Dendritic cell treated with granulocyte-macrophage colony-stimulating factor and Interleukin-4, amounts not matched to agents 40 ng/mL and 50 ng/mL, for 4 days (primary cell): Measurements from ENCODE around the gene PXK.
A peak's percentile ranks its signal among the peaks of the same experiment; 100 is the strongest.

Experiments
- H3K27ac Mint-ChIP-seq: one replicate; pipeline ENCODE4 v1.8.0; 2022; ENCODE audit warnings: mild to moderate bottlenecking, mixed read lengths
- H3K27me3 Mint-ChIP-seq: one replicate; pipeline ENCODE4 v1.8.0; 2022; ENCODE audit warnings: mild to moderate bottlenecking, mixed read lengths
- H3K36me3 Mint-ChIP-seq: one replicate; pipeline ENCODE4 v1.8.0; 2022; ENCODE audit warnings: low read depth, mixed read lengths
- H3K4me1 Mint-ChIP-seq: one replicate; pipeline ENCODE4 v1.8.0; 2022; ENCODE audit warnings: low read depth, mixed read lengths
- H3K4me3 Mint-ChIP-seq: one replicate; pipeline ENCODE4 v1.8.0; 2022; ENCODE audit warnings: mild to moderate bottlenecking, moderate library complexity, mixed read lengths
- H3K9me3 Mint-ChIP-seq: one replicate; pipeline ENCODE4 v1.8.0; 2022; ENCODE audit warnings: mixed read lengths
- intact Hi-C: fragments of 100-400 bp; cut with micrococcal nuclease; formaldehyde crosslinking; loops from one replicate; pipeline ENCODE4 v1.15.0; 2022

The PXK gene

DNA sequence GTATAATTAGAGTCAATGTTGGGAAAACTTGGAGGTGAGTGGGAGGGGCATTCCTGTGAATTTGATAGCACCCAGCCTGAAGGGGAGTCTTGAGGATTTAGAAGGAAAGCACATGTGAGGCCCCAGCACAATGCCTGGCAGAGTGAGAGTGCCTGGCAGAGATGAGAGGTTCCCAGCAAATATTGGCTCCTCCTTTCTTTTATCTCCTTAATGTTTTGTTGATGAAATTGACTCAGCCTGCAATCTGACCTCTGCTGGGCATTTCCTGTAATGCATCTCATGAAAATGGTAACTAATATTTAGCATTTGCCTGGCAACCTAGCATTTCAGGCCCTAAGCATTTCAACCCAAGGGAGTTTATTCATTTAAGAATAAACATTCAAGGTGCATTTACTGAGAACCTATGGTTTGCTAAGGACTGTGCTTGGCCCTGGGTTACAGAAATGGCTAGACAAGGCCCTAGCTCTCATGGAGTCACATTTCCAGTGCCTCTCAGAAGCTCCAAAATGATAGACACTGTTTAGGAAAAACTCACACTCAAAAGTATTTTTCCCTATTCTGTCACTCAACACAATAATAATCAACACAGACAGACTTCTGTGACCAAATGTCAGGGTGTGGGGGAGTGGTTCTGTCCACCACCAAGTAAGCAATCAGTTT lies 82.0 kb downstream of the PXK start:
- Mint-ChIP-seq H3K36me3 (peaks cover 95% of the 10 kb centered on the region), H3K4me1 (peaks cover 20% of the 10 kb centered on the region), H3K27ac (no peak overlapping the region), H3K27me3 (no peaks in the 10 kb centered on the region), H3K4me3 (no peak overlapping the region), H3K9me3 (no peaks in the 10 kb centered on the region)
- intact Hi-C loops: loop anchor here (1.0 to 10.0 kb wide), 2 partner anchors 93 to 240 kb away; no protein-coding TSS in a partner anchor

- no peak overlapping the region for H3K4me3 Mint-ChIP-seq
- no peak overlapping the region for H3K27ac Mint-ChIP-seq
- peaks cover 95% of the 10 kb centered on the region for H3K36me3 Mint-ChIP-seq
- intact Hi-C loops: loop anchor here (10.0 kb wide), 1 partner anchor 241 kb away; no protein-coding TSS in a partner anchor
- H3K27me3 Mint-ChIP-seq: no peaks in the 10 kb centered on the region
- H3K4me1 Mint-ChIP-seq: peaks cover 18% of the 10 kb centered on the region
- no peaks in the 10 kb centered on the region for H3K9me3 Mint-ChIP-seq
Measured at GRCh38 chr3:58416191-58416590, 83.5 kb downstream of the PXK start.

DNA sequence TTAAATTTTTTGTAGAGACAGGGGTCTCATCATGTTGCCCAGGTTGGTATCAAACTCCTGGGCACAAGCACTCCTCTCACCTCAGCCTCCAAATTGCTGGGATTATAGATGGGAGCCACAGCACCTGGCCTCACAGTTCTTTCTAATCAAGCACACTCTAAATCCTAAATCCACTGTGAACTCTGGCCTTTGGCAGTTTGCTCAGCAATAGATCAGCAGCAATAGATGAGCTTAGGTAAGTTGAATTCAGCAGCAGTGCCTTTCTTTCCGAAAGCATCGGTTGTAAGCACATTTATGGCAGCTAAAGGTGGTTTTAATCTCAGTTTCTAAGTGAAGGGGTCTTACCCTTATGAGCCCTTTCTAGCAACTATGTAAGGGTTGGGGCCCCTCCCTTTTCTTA lies 84.4 kb downstream of the PXK start:
- Mint-ChIP-seq H3K27me3 (no peaks in the 10 kb centered on the region), H3K9me3 (no peaks in the 10 kb centered on the region), H3K36me3 (peaks cover 95% of the 10 kb centered on the region), H3K27ac (no peak overlapping the region), H3K4me1 (peaks cover 18% of the 10 kb centered on the region), H3K4me3 (no peak overlapping the region)
- intact Hi-C loops: loop anchor here (10.0 kb wide), 1 partner anchor 242 kb away; no protein-coding TSS in a partner anchor

DNA sequence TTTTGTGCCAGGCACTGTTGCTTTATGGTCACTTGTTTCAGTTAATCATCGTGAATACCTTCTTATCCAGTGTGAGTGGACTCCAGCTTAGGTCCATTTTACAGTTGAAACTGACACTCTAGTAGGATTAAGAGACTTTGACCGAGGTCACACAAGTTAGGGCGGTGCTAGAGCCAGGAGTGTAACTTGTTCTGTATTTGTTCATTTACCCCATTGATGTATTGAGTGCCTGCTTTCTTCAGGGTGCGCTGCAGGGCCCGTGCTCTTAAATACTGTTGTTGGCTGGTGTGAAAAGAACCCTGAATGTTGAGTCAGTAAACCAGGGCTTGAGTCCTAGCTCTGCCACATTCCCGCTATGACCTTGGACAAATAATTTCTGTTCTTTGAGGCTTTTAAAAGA lies 85.5 kb downstream of the PXK start:
- Mint-ChIP-seq H3K27ac (peak overlapping the region; percentile 35), H3K4me3 (no peak overlapping the region), H3K27me3 (no peaks in the 10 kb centered on the region), H3K36me3 (peaks cover 95% of the 10 kb centered on the region), H3K4me1 (peaks cover 18% of the 10 kb centered on the region), H3K9me3 (no peaks in the 10 kb centered on the region)
- intact Hi-C loops: loop anchor here (10.0 kb wide), 1 partner anchor 243 kb away; no protein-coding TSS in a partner anchor

DNA sequence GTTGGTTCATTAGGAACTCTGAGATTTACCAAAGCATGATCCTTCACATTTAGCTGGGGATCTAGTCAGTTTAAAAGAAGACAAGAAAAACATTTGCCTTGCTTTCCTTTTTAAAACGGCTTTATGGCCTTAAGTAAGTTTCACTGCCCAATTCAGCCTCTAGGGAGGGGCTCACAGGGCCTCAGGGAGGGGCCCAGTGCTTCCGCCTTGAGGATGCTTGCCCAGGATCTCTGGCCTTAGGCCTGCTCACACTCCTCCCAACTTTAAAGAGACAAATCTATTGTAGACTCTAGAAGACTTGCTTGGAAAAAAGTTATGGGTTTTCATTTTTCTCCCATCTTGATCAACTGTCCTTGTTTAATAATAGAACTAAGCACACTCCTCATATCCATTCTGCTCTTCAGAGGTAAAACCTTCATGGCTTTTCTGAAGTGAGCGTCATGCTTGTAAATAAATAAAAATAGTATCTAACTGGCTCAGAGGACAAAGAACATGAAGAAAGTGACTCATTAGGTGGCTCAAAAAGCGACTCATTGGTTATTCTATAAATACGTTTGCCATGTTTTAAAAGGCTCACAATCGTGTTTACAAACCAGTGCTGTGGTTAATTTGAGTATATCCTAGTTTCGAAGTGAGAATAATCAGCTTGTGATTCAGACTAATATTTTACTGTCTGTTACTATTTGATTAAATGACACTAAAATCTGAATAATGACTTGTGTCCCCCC lies 87.3 kb downstream of the PXK start:
- Mint-ChIP-seq H3K27ac (peak overlapping the region; percentile 45), H3K4me1 (peaks cover 24% of the 10 kb centered on the region), H3K36me3 (peaks cover 97% of the 10 kb centered on the region), H3K9me3 (no peaks in the 10 kb centered on the region), H3K4me3 (no peak overlapping the region), H3K27me3 (no peaks in the 10 kb centered on the region)
- intact Hi-C loops: loop anchor here (10.0 kb wide), 1 partner anchor 245 kb away; no protein-coding TSS in a partner anchor

DNA sequence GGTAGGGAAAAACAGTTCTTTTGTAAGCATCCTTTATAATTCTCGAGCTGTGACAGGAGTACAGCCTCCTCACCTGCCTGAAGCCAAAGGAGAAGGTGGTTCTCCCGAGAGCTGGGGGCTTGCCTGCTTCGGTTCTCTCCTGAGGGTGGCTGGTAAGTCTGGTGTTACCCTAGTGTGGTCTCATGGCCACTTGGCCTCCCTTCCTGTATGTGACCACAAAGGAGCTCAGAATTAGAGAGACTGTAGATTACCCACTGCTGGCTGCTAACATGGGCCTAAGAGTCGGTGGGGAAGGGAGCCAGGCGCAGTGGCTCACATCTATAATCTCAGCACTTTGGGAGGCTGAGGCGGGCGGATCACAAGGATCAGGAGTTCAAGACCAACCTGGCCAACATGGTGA lies 88.3 kb downstream of the PXK start:
- Mint-ChIP-seq H3K4me3 (no peak overlapping the region), H3K27me3 (no peaks in the 10 kb centered on the region), H3K4me1 (peaks cover 28% of the 10 kb centered on the region), H3K36me3 (peaks cover 97% of the 10 kb centered on the region), H3K27ac (no peak overlapping the region), H3K9me3 (no peaks in the 10 kb centered on the region)
- intact Hi-C loops: no loop called here

DNA sequence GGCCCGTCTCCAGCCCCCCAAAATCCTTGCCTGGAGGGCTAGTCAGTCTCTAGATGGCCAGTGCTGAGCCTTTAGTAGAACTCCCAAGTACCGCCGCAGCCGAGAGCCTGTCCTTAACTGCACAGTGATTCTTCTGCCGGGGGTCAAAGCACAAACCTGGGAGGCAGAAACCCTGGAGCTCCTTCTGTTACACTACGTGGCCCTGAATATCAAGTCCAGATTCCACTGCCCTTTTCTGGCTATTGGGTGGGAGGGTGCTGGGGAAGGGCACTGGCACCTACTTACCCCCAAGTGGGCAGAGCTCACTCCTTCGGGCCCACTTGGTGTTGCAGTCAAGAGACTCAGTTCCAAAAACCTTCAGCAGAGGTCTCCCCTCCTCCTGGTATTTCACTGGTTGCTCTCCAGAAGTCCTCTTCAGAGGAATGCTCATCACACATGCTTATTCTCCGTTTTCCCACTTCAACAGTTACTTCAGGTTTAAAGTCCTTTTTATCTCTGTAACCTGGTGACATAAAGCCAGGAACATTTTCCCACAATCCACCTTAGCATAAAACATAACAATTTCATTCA lies 90.1 kb downstream of the PXK start:
- H3K9me3 Mint-ChIP-seq: no peaks in the 10 kb centered on the region
- no peaks in the 10 kb centered on the region for H3K27me3 Mint-ChIP-seq
- no peak overlapping the region for H3K4me3 Mint-ChIP-seq
- peaks cover 29% of the 10 kb centered on the region for H3K4me1 Mint-ChIP-seq
- peaks cover 97% of the 10 kb centered on the region for H3K36me3 Mint-ChIP-seq
- intact Hi-C loops: no loop called here
- H3K27ac Mint-ChIP-seq: peak overlapping the region; percentile 24

GRCh38 chr3:58424613-58425012 lies 91.9 kb downstream of the PXK start:
- peak overlapping the region; percentile 45 for H3K27ac Mint-ChIP-seq
- no peaks in the 10 kb centered on the region for H3K9me3 Mint-ChIP-seq
- peaks cover 99% of the 10 kb centered on the region for H3K36me3 Mint-ChIP-seq
- H3K4me1 Mint-ChIP-seq: peaks cover 18% of the 10 kb centered on the region
- no peaks in the 10 kb centered on the region for H3K27me3 Mint-ChIP-seq
- no peak overlapping the region for H3K4me3 Mint-ChIP-seq
- intact Hi-C loops: no loop called here

DNA sequence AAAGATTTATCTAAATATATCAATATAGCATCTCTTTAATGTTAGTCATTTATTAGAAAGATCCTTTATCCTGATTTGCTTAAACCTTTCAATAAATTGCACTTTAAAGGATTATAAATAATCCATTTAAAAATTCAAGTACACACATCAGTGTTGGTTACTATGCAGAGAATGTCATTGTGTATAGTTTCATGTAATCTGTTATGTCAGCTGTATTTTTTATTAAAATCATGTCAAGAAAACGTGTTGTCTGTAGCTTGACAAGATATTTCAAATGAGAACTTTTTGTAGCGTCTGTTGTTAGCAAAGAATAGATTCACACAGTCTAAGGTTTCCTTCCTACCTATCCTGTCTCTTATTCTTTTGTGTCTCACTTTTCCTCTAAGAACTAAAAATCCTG lies 93.1 kb downstream of the PXK start:
- peaks cover 99% of the 10 kb centered on the region for H3K36me3 Mint-ChIP-seq
- H3K9me3 Mint-ChIP-seq: no peaks in the 10 kb centered on the region
- no peaks in the 10 kb centered on the region for H3K27me3 Mint-ChIP-seq
- intact Hi-C loops: no loop called here
- H3K4me1 Mint-ChIP-seq: peaks cover 15% of the 10 kb centered on the region
- H3K4me3 Mint-ChIP-seq: no peak overlapping the region
- H3K27ac Mint-ChIP-seq: no peak overlapping the region

- intact Hi-C loops: no loop called here
- H3K4me3 Mint-ChIP-seq: no peak overlapping the region
- no peaks in the 10 kb centered on the region for H3K27me3 Mint-ChIP-seq
- no peaks in the 10 kb centered on the region for H3K9me3 Mint-ChIP-seq
- H3K36me3 Mint-ChIP-seq: peaks cover 92% of the 10 kb centered on the region
- H3K27ac Mint-ChIP-seq: no peak overlapping the region
- peaks cover 26% of the 10 kb centered on the region for H3K4me1 Mint-ChIP-seq
Measured at GRCh38 chr3:58427661-58428361, 95.1 kb downstream of the PXK start.

GRCh38 chr3:58429657-58430056 lies 97.0 kb downstream of the PXK start:
- Mint-ChIP-seq H3K4me3 (no peak overlapping the region), H3K36me3 (peaks cover 83% of the 10 kb centered on the region), H3K4me1 (peaks cover 40% of the 10 kb centered on the region), H3K27ac (no peak overlapping the region), H3K27me3 (no peaks in the 10 kb centered on the region), H3K9me3 (no peaks in the 10 kb centered on the region)
- intact Hi-C loops: no loop called here

DNA sequence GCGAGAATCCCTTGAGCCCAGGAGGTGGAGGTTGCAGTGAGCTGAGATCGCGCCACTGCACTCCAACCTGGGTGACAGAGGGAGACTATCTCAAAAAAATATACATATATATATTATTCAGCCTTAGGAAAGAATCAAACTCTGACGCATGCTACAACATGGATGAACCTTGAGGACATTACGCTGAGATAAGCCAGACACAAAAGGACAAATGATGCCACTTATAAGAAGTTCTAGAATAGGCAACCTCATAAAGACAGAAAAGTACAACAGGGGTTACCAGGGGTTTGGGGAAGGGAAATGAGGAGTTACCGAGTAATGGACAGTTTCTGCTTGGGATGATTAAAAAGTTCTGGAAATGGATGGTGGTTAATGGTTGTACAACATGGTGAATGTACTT lies 100.2 kb downstream of the PXK start:
- peak overlapping the region; percentile 95 for H3K27ac Mint-ChIP-seq
- peaks cover 38% of the 10 kb centered on the region for H3K4me1 Mint-ChIP-seq
- H3K9me3 Mint-ChIP-seq: no peaks in the 10 kb centered on the region
- intact Hi-C loops: loop anchor here (1.0 kb wide), 2 partner anchors 58 to 99 kb away; no protein-coding TSS in a partner anchor
- peak overlapping the region; percentile 83 for H3K4me3 Mint-ChIP-seq
- H3K27me3 Mint-ChIP-seq: no peaks in the 10 kb centered on the region
- H3K36me3 Mint-ChIP-seq: peaks cover 50% of the 10 kb centered on the region

DNA sequence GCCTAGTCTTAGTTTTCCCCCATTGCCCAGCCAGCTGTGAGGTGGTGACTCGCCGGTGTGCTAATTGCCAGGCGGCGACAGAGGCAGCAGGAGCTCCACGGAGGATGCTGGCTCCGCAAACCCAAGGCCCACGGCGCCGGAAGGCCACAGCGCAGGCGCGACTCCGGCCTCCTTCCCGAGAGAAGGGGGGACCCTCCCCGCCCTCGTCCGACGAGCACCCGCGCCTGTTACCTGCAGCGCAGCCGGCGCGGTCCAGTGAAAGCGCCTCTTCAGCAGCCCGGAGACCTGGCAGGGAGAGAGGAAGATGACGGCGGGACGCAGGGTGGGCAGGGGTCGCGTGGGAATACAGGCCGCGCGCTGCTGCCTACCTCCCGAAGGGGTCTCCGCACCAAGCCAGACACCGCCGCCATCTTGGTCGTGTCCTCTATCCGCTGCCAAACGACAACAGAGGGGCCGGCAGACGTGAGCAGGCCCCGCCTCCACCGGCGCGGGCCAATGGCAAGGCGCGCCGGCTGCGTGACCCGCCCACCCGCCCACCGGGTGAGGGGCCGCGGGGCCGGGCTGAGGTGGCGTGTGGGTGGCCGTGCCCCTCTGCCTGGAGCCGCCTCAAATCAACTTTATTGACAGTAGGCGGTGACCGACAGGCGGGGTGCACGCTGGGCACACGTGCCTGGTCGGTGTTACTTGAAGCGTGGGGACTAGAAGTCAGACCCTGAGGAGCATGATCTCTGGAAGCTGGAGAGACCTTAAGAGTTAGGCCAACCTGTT lies 100.9 kb downstream of the PXK start, which contains the start of gene PDHB:
Gene PDHB, minus strand, starts transcription at position 433 of the 768 bp plus-strand sequence. Its CDS starts 23 bp downstream, at position 410.
- Mint-ChIP-seq H3K4me1 (peaks cover 35% of the 10 kb centered on the region), H3K27me3 (no peaks in the 10 kb centered on the region), H3K9me3 (no peaks in the 10 kb centered on the region), H3K4me3 (peak within 1 kb of the TSS; percentile 83), H3K36me3 (peaks cover 43% of the 10 kb centered on the region), H3K27ac (peak within 1 kb of the TSS; percentile 95)
- intact Hi-C loops: loop anchor here (1.0 kb wide), 2 partner anchors 58 to 99 kb away; no protein-coding TSS in a partner anchor
